GM12801 (cell line): ENCODE results near the gene EFCAB14.

ENCODE experiments used
- CTCF ChIP-seq: IDR thresholded peaks from one replicate; pipeline ENCODE4 v1.5.1; 2011; ENCODE audit warnings: control low read depth; ENCODE audit not compliant: insufficient read length; ENCODE audit errors: extremely low read depth

Gene EFCAB14

GRCh38 chr1:46677339-46677738 lies 41.6 kb downstream of the EFCAB14 start:
- no peak for TF ChIP-seq CTCF

GRCh38 chr1:46676531-46676930 lies 42.4 kb downstream of the EFCAB14 start:
- no peak for TF ChIP-seq CTCF

GRCh38 chr1:46675549-46676314 lies 43.2 kb downstream of the EFCAB14 start:
- no peak for TF ChIP-seq CTCF

GRCh38 chr1:46673749-46674182 lies 45.1 kb downstream of the EFCAB14 start:
- no peak for TF ChIP-seq CTCF

- no peak for TF ChIP-seq CTCF
These were observed 46.2 kb downstream of the EFCAB14 start for GRCh38 chr1:46672696-46673095.

- no peak for TF ChIP-seq CTCF
These were observed 47.4 kb downstream of the EFCAB14 start, which contains the start of gene TEX38 for GRCh38 chr1:46671554-46671953. Gene TEX38, plus strand, starts transcription at chr1:46671854. Its CDS starts 81 bp downstream, at chr1:46671935.

GRCh38 chr1:46670134-46670533 lies 48.8 kb downstream of the EFCAB14 start:
- TF ChIP-seq CTCF = no peak
